HCT116 (cell line): ENCODE data around the gene EHBP1. TPM values are rescaled to one million over a fixed set of nuclear protein-coding genes. Genes with fewer than 3 reads are reported as not detected.

Experiments used
- ATAC-seq: fragments of 200-7000 bp; cut with Tn5 transposase; 2 replicates; pipeline ENCODE4 v1.9.1; 2020; ENCODE audit warnings: mild to moderate bottlenecking, moderate library complexity
- BruUV-seq: library from RNA; stranded (reverse); fragments of 400-500 nt; replicated peaks from 2 replicates; lab custom pipeline; 2021; lab: Mats Ljungman, UMichigan
- CTCF ChIA-PET: fragments of 300-600 bp; sonication (Branson Sonifier 250); formaldehyde crosslinking; loops from one replicate; lab custom pipeline; 2021; ENCODE audit warnings: antibody characterized with exemption; lab: Charles Lee
- POLR2A ChIA-PET: fragments of 300-600, 350-600 bp; sonication (Branson Sonifier 250); formaldehyde crosslinking; loops from one replicate; lab custom pipeline; 2021; ENCODE audit warnings: antibody characterized with exemption; lab: Charles Lee
- RAD21 ChIA-PET, 2 experiments: fragments of 300-600 bp; sonication (Branson Sonifier 250); formaldehyde crosslinking; loops; one replicate each; lab custom pipeline; 2023; ENCODE audit warnings: low total read pairs in 2 of 2; ENCODE audit not compliant: uncharacterized antibody in 2 of 2, unreplicated experiment in 2 of 2, low non-redundant PET in 1 of 2; lab: Charles Lee
- DNase-seq: peaks from one replicate; pipeline ENCODE4 v3.0.0-alpha.2; 2010; ENCODE audit warnings: low read depth, low spot score
- H2AFZ ChIP-seq: fragments of 200-600 bp; shearing (Covaris generic), sonication (generic); 2 replicates; pipeline ENCODE4 v1.6.1; 2017; ENCODE audit warnings: low read depth, mixed run types, mixed read lengths, antibody characterized with exemption, low read length; ENCODE audit not compliant: poor library complexity, severe bottlenecking
- H3K27ac ChIP-seq: 2 replicates; pipeline ENCODE4 v1.5.1; 2012; ENCODE audit warnings: low read depth, low read length
- H3K27me3 ChIP-seq: fragments of 200-600 bp; sonication (generic); 2 replicates; pipeline ENCODE4 v1.6.1; 2016; ENCODE audit warnings: mixed run types, low read length, mixed read lengths; ENCODE audit not compliant: insufficient read depth
- H3K36me3 ChIP-seq, 2 experiments: fragments of 200-500 bp in 1 of 2; fragments of 200-600 bp in 1 of 2; sonication (Bioruptor generic) in 1 of 2; sonication (generic) in 1 of 2; 2 replicates each; pipeline versions ENCODE4 v1.5.1 to v1.6.1; 2014 to 2016; ENCODE audit warnings: low read length in 2 of 2, inconsistent platforms in 1 of 2, mixed read lengths in 1 of 2, mixed run types in 1 of 2; ENCODE audit not compliant: insufficient read depth in 2 of 2, control insufficient read depth in 1 of 2
- H3K4me1 ChIP-seq, 2 experiments: fragments of 200-600 bp in 1 of 2; sonication (generic) in 1 of 2; 2 replicates each; pipeline versions ENCODE4 v1.5.1 to v1.6.1; 2012 to 2017; ENCODE audit warnings: low read length in 2 of 2, inconsistent platforms in 1 of 2, mild to moderate bottlenecking in 1 of 2, mixed read lengths in 1 of 2, mixed run types in 1 of 2, moderate library complexity in 1 of 2; ENCODE audit not compliant: insufficient read depth in 2 of 2, control insufficient read depth in 1 of 2
- H3K4me2 ChIP-seq: fragments of 200-600 bp; sonication (generic); 2 replicates; pipeline ENCODE4 v1.6.1; 2017; ENCODE audit warnings: mixed run types, low read length, mixed read lengths
- H3K4me3 ChIP-seq, 2 experiments: fragments of 200-600 bp in 1 of 2; sonication (generic) in 1 of 2; replicated peaks in 1 of 2; 2 replicates each; pipeline ENCODE4 v1.5.1; 2011 to 2016; ENCODE audit warnings: low read length in 2 of 2, control low read depth in 1 of 2, low read depth in 1 of 2, mild to moderate bottlenecking in 1 of 2, mixed read lengths in 1 of 2, mixed run types in 1 of 2
- H3K79me2 ChIP-seq: fragments of 200-600 bp; sonication (generic); 2 replicates; pipeline ENCODE4 v1.6.1; 2017; ENCODE audit warnings: mild to moderate bottlenecking, mixed run types, low read length, moderate library complexity, mixed read lengths; ENCODE audit not compliant: insufficient read depth
- H3K9ac ChIP-seq: fragments of 200-600 bp; sonication (generic); 2 replicates; pipeline ENCODE4 v1.6.1; 2016; ENCODE audit warnings: low read length, mixed read lengths
- H3K9me2 ChIP-seq: fragments of 200-600 bp; sonication (generic), shearing (Covaris generic); 2 replicates; pipeline ENCODE4 v1.6.1; 2017; ENCODE audit warnings: mixed run types, mild to moderate bottlenecking, moderate library complexity; ENCODE audit not compliant: insufficient read depth
- H3K9me3 ChIP-seq, 2 experiments: fragments of 200-500 bp in 1 of 2; fragments of 200-600 bp in 1 of 2; sonication (Bioruptor generic) in 1 of 2; sonication (generic) in 1 of 2; 2 replicates each; pipeline ENCODE4 v1.6.1; 2014 to 2017; ENCODE audit warnings: low read length in 2 of 2, mixed read lengths in 2 of 2, inconsistent platforms in 1 of 2, low read depth in 1 of 2, mild to moderate bottlenecking in 1 of 2, mixed run types in 1 of 2, moderate library complexity in 1 of 2; ENCODE audit not compliant: control insufficient read depth in 1 of 2, insufficient read depth in 1 of 2
- H4K20me1 ChIP-seq: fragments of 200-600 bp; sonication (generic), shearing (Covaris generic); 2 replicates; pipeline ENCODE4 v1.6.1; 2017; ENCODE audit warnings: mixed run types, mild to moderate bottlenecking, moderate library complexity; ENCODE audit not compliant: insufficient read depth
- ATF3 ChIP-seq: IDR thresholded peaks from 2 replicates; pipeline ENCODE4 v1.6.1; 2012
- CBX3 ChIP-seq: IDR thresholded peaks from 2 replicates; pipeline ENCODE4 v1.6.1; 2012; ENCODE audit warnings: low read depth
- CEBPB ChIP-seq: IDR thresholded peaks from 2 replicates; pipeline ENCODE4 v1.6.1; 2012; ENCODE audit warnings: low read depth
- CTCF ChIP-seq, 3 experiments: fragments of 200-600 bp in 1 of 3; sonication (generic) in 1 of 3; IDR thresholded peaks in 2 of 3; conservative IDR thresholded peaks in 1 of 3; 2 replicates each; pipeline ENCODE4 v1.5.1; 2012 to 2017; ENCODE audit warnings: low read depth in 2 of 3, low read length in 2 of 3, antibody characterized with exemption in 1 of 3, borderline replicate concordance in 1 of 3, control low read depth in 1 of 3, mild to moderate bottlenecking in 1 of 3, mixed read lengths in 1 of 3, mixed run types in 1 of 3, moderate library complexity in 1 of 3; ENCODE audit not compliant: insufficient read depth in 1 of 3
- EGR1 ChIP-seq: IDR thresholded peaks from 2 replicates; pipeline ENCODE4 v1.6.1; 2012; ENCODE audit warnings: low read depth
- ELF1 ChIP-seq: IDR thresholded peaks from 2 replicates; pipeline ENCODE4 v1.6.1; 2012; ENCODE audit warnings: low read depth, borderline replicate concordance
- EZH2phosphoT487 ChIP-seq: fragments of 200-600 bp; IDR thresholded peaks from 2 replicates; pipeline ENCODE4 v1.6.1; 2018; ENCODE audit warnings: antibody characterized with exemption, borderline replicate concordance
- FOSL1 ChIP-seq: IDR thresholded peaks from 2 replicates; pipeline ENCODE4 v1.6.1; 2012; ENCODE audit warnings: low read depth
- POLR2A ChIP-seq: IDR thresholded peaks from 2 replicates; pipeline ENCODE4 v1.7.0; 2011; ENCODE audit warnings: borderline replicate concordance; ENCODE audit not compliant: insufficient read depth, insufficient read length; ENCODE audit errors: extremely low read depth
- POLR2AphosphoS5 ChIP-seq: IDR thresholded peaks from 2 replicates; pipeline ENCODE4 v1.6.1; 2011; ENCODE audit warnings: mild to moderate bottlenecking, low read depth, low read length, moderate library complexity
- YY1 ChIP-seq: IDR thresholded peaks from 2 replicates; pipeline ENCODE4 v1.6.1; 2011; ENCODE audit warnings: low read length, low read depth, moderate library complexity, mild to moderate bottlenecking; ENCODE audit not compliant: insufficient replicate concordance; ENCODE audit errors: extremely low read depth
- ZFX ChIP-seq: fragments of 450-650 bp; IDR thresholded peaks from 2 replicates; pipeline ENCODE4 v1.6.1; 2017
- intact Hi-C: fragments of 100-400 bp; cut with micrococcal nuclease; formaldehyde crosslinking; loops from 2 replicates; pipeline ENCODE4 v1.10.0; 2022
- total RNA-seq: library from RNA; stranded (reverse); gene quantifications from one replicate; pipeline ENCODE4 v1.2.1, GENCODE V29; 2021; ENCODE audit not compliant: unreplicated experiment
- TF ChIP-seq, protein P1 (sequence below): IDR thresholded peaks from 2 replicates; pipeline ENCODE4 v1.6.1; 2012

EHBP1 gene
- total RNA-seq, 1 experiment from 2014 or later, result 89.9 TPM

GRCh38 chr2:63034526-63034925, 329.0 kb downstream of the EHBP1 start:
- no peak overlapping the region for H3K27ac ChIP-seq
- H2AFZ ChIP-seq, result no peak overlapping the region
- H3K36me3 ChIP-seq, result no peaks in the 10 kb centered on the region; a peak in 1 of 4 replicates
- H3K4me3 ChIP-seq, result no peak overlapping the region
- TF ChIP-seq, protein P1, sequence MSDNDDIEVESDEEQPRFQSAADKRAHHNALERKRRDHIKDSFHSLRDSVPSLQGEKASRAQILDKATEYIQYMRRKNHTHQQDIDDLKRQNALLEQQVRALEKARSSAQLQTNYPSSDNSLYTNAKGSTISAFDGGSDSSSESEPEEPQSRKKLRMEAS, result no peak
- TF ChIP-seq POLR2AphosphoS5 (no peak), EZH2phosphoT487 (no peak), CBX3 (no peak), ATF3 (no peak), EGR1 (no peak), FOSL1 (no peak), CTCF (IDR thresholded peaks at IDR 0.05 in 2 of 3, conservative IDR thresholded peaks at IDR 0.05 in 1 of 3; ENCODE audit: borderline replicate concordance in 1 of 3, insufficient read depth in 1 of 3, low read depth in 2 of 3, low read length in 2 of 3) (no peak), CEBPB (no peak), ZFX (no peak), POLR2A (no peak), ELF1 (no peak), YY1 (no peak)
- H3K4me2 ChIP-seq, result no peak overlapping the region
- no peak overlapping the region for H3K9ac ChIP-seq
- ChIA-PET POLR2A (no interaction called here), CTCF (interaction anchor here (1.0 kb wide), 1 partner anchor 12 kb away, joined by 3 read pairs; no protein-coding TSS in a partner anchor), RAD21 (no interaction called here)
- peaks cover 0 to 8% of the 10 kb centered on the region in 2 experiments; a peak in 2 of 4 replicates for H3K4me1 ChIP-seq
- H3K27me3 ChIP-seq, result no peaks in the 10 kb centered on the region
- ATAC-seq (no peak), DNase-seq (no peak)
- H3K9me2 ChIP-seq, result no peaks in the 10 kb centered on the region
- no peaks in the 10 kb centered on the region for H3K9me3 ChIP-seq
- BruUV-seq, result no TSS peak
- intact Hi-C loops, result no loop called here
- no peaks in the 10 kb centered on the region for H3K79me2 ChIP-seq
- no peaks in the 10 kb centered on the region for H4K20me1 ChIP-seq
